Progenitor cell of endocrine pancreas (in vitro differentiated cells): Measurements from ENCODE around the gene USP43. TPM values are rescaled to one million over a fixed set of nuclear protein-coding genes. Genes with fewer than 3 reads are reported as not detected.
"Not testable (repeated sequence)": the region's sequence is repeated elsewhere in the genome, so short reads cannot be mapped to it uniquely, and the experiment has no call there.

Experiments used
- DNase-seq: peaks from one replicate; pipeline ENCODE4 v3.0.0; 2021; ENCODE audit warnings: low spot score; ENCODE audit not compliant: unreplicated experiment
- H3K27ac Mint-ChIP-seq: 2 replicates; pipeline ENCODE4 v1.8.0; 2021; ENCODE audit warnings: mild to moderate bottlenecking, moderate library complexity, mixed read lengths
- H3K27me3 Mint-ChIP-seq: 2 replicates; pipeline ENCODE4 v1.8.0; 2021; ENCODE audit warnings: mixed read lengths
- H3K36me3 Mint-ChIP-seq: 2 replicates; pipeline ENCODE4 v1.8.0; 2022; ENCODE audit warnings: mixed read lengths; ENCODE audit not compliant: insufficient read depth
- H3K4me1 Mint-ChIP-seq: 2 replicates; pipeline ENCODE4 v1.8.0; 2021; ENCODE audit warnings: low read depth, mixed read lengths
- H3K4me3 Mint-ChIP-seq: 2 replicates; pipeline ENCODE4 v1.8.0; 2021; ENCODE audit warnings: low read depth, mild to moderate bottlenecking, moderate library complexity, mixed read lengths
- H3K9me3 Mint-ChIP-seq: 2 replicates; pipeline ENCODE4 v1.8.0; 2021; ENCODE audit warnings: low read depth, mixed read lengths
- long read RNA-seq: library from polyadenylated mRNA; unstranded; transcript quantifications from one replicate; pipeline ENCODE4 v2.0.0, GENCODE V29; 2020
- total RNA-seq: library from RNA; stranded (reverse); gene quantifications from 2 replicates; pipeline ENCODE4 v1.2.1, GENCODE V29; 2021
- TF ChIP-seq, protein P1 (sequence below): fragments of 200-600 bp; sonication (generic); IDR thresholded peaks from one replicate; pipeline ENCODE4 v1.5.0; 2021; ENCODE audit warnings: antibody characterized with exemption, mild to moderate bottlenecking; ENCODE audit not compliant: unreplicated experiment

Gene USP43, protein sequence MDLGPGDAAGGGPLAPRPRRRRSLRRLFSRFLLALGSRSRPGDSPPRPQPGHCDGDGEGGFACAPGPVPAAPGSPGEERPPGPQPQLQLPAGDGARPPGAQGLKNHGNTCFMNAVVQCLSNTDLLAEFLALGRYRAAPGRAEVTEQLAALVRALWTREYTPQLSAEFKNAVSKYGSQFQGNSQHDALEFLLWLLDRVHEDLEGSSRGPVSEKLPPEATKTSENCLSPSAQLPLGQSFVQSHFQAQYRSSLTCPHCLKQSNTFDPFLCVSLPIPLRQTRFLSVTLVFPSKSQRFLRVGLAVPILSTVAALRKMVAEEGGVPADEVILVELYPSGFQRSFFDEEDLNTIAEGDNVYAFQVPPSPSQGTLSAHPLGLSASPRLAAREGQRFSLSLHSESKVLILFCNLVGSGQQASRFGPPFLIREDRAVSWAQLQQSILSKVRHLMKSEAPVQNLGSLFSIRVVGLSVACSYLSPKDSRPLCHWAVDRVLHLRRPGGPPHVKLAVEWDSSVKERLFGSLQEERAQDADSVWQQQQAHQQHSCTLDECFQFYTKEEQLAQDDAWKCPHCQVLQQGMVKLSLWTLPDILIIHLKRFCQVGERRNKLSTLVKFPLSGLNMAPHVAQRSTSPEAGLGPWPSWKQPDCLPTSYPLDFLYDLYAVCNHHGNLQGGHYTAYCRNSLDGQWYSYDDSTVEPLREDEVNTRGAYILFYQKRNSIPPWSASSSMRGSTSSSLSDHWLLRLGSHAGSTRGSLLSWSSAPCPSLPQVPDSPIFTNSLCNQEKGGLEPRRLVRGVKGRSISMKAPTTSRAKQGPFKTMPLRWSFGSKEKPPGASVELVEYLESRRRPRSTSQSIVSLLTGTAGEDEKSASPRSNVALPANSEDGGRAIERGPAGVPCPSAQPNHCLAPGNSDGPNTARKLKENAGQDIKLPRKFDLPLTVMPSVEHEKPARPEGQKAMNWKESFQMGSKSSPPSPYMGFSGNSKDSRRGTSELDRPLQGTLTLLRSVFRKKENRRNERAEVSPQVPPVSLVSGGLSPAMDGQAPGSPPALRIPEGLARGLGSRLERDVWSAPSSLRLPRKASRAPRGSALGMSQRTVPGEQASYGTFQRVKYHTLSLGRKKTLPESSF
- total RNA-seq, result 9.7 and 10.4 TPM in 2 replicates
- long read RNA-seq, partial matches to known transcripts, result 8 of 13 reads
- long read RNA-seq, other reads (novel, unspliced or antisense), result 5 of 13 reads

DNA sequence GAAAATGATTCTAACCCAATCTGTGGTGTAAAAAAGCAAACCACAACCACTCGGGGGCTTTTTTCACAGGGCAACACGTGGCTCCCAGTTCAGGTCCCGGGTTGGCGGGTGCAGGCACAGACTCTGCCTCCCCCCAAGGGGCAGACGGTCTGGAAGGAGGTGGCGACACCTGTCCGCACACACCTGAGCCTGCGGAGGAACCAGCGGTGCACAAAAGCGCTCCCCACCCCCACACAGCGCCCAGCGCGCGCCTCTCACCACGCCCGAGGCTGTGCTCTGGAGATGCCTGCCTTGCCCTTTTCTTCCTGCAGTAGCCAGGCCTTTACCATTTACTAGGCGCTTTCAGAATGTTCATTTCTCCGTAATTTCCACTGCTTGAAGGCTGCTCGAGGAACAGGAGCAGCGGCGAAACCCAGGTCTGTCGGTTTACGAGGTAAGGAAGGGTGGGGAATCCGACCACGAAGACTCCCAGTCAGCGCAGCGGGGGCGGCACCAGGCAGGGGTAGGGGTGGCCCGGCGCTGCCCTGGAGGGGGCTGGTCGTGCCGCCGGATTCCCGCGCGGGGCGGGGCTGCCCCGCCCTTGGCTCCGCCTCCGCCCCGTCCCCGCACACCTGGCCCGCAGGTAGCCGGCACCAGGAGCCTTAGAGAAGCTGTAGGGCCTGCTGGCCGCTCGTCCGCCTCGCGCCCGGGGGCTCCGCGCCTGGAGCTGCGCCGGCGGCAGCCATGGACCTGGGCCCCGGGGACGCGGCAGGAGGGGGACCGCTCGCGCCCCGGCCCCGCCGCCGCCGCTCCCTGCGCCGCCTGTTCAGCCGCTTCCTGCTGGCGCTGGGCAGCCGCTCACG lies at the start of gene USP43:
TSS of gene USP43 (plus strand) at position 608 of the 842 bp plus-strand sequence. CDS start at position 724, 116 bp downstream.
- Mint-ChIP-seq H3K27ac (peak within 1 kb of the TSS; percentile 99), H3K4me3 (peak within 1 kb of the TSS; percentile 95), H3K36me3 (no peaks in the 10 kb centered on the region), H3K4me1 (peaks cover 29% of the 10 kb centered on the region), H3K9me3 (no peaks in the 10 kb centered on the region), H3K27me3 (no peaks in the 10 kb centered on the region)
- peak; percentile 67 for DNase-seq
- TF ChIP-seq, protein P1, sequence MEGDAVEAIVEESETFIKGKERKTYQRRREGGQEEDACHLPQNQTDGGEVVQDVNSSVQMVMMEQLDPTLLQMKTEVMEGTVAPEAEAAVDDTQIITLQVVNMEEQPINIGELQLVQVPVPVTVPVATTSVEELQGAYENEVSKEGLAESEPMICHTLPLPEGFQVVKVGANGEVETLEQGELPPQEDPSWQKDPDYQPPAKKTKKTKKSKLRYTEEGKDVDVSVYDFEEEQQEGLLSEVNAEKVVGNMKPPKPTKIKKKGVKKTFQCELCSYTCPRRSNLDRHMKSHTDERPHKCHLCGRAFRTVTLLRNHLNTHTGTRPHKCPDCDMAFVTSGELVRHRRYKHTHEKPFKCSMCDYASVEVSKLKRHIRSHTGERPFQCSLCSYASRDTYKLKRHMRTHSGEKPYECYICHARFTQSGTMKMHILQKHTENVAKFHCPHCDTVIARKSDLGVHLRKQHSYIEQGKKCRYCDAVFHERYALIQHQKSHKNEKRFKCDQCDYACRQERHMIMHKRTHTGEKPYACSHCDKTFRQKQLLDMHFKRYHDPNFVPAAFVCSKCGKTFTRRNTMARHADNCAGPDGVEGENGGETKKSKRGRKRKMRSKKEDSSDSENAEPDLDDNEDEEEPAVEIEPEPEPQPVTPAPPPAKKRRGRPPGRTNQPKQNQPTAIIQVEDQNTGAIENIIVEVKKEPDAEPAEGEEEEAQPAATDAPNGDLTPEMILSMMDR, result no peak

DNA sequence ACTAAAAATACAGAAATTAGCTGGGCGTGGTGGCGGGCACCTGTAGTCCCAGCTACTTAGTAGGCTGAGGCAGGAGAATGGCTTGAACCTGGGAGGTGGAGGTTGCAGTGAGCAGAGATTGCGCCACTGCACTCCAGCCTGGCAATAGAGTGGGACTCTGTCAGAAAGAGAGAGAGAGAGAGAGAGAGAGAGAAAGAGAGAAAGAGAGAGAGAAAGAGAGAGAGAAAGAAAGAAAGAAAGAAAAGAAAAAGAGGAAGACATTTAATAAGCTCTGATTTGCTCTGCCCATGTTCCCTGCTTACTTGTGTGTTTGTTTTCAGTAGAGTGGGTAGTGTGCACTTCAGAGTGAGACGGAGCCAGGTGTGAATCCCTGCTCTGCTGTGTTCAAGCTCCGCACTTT lies 47.7 kb upstream of the USP43 start:
- not testable (repeated sequence) for H3K27me3 Mint-ChIP-seq, H3K4me3 Mint-ChIP-seq, DNase-seq, H3K27ac Mint-ChIP-seq, H3K36me3 Mint-ChIP-seq, H3K9me3 Mint-ChIP-seq, H3K4me1 Mint-ChIP-seq

DNA sequence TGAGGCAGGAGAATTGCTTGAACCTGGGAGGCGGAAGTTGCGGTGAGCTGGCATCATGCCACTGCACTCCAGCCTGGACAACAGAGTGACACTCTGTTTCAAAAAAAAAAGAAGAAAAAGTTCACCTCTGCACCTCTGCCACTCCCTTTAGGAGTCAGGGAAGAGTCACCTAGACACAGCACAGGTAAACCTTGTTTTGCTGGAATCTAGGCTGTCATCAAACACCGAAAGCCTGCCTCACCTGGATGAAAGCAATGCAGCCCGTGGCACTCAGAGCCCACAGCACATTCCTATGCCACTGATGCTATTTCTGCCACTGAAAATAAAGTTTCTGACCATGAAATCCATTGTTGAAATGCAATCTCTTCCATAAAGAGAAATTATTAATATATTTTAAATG lies 46.7 kb upstream of the USP43 start:
- TF ChIP-seq, protein P1, result no peak
- Mint-ChIP-seq H3K27me3 (peaks cover 4% of the 10 kb centered on the region), H3K4me3 (no peak overlapping the region), H3K4me1 (no peaks in the 10 kb centered on the region), H3K9me3 (no peaks in the 10 kb centered on the region), H3K36me3 (no peaks in the 10 kb centered on the region), H3K27ac (no peak overlapping the region)
- DNase-seq, result no peak

DNA sequence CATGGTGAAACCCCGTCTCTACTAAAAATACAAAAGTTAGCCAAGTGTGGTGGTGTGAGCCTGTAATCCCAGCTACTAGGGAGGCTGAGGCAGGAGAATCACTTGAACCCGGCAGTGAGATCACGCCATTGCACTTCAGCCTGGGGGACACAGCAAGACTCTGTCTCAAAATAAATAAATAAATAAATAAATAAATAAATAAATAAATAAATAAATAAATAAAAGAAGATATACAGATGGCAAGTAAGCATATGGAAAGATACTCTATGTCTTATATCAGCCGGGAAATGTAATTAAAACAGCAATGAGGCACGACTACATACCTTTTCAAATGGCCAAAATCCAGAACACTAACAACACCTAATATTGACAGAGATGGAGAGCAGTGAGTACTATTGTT lies 40.7 kb upstream of the USP43 start:
- not testable (repeated sequence) for H3K9me3 Mint-ChIP-seq, H3K4me3 Mint-ChIP-seq, DNase-seq, H3K36me3 Mint-ChIP-seq, H3K4me1 Mint-ChIP-seq, H3K27me3 Mint-ChIP-seq, H3K27ac Mint-ChIP-seq

DNA sequence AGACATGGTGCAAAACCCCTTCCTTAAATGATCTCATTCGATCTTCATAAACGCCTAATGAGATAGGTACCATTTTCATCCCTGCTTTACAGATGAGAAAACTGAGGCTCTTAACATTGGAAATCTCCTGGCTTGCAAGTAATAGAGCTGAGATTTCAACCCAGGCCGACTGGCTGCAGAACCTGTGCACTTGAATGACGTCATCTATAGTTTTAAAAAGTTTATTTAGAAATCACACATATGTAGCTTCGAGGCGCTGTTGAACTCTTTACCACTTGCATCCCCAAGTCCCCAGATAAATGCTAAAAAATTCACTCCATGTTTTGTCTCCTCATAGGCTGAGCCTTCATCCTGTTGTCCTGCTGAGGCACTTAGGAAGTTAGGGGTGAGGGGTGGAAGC lies 38.9 kb upstream of the USP43 start:
- Mint-ChIP-seq H3K9me3 (peaks cover 3% of the 10 kb centered on the region), H3K36me3 (no peaks in the 10 kb centered on the region)

DNA sequence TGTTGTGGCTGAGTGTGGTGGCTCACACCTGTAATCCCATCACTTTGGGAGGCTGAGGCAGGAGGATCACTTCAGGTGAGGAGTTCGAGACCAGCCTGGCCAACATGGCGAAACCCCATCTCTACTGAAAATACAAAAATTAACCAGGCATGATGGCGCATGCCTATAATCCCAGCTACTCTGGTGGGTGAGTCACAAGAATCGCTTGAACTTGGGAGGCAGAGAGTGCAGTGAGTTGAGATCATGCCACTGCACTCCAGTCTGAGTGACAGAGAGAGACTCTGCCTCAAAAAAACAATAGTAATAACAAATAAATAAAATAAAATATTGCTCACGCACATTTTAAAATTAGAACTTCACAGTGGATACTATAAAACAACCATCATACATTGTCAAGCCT lies 38.3 kb upstream of the USP43 start:
- H3K9me3 Mint-ChIP-seq, H3K4me1 Mint-ChIP-seq, H3K27me3 Mint-ChIP-seq, DNase-seq, H3K4me3 Mint-ChIP-seq, H3K36me3 Mint-ChIP-seq, H3K27ac Mint-ChIP-seq: not testable (repeated sequence)

More for the DNA sequence above, 38.9 kb upstream of the USP43 start:
- Mint-ChIP-seq H3K4me3 (no peak overlapping the region), H3K27me3 (peaks cover 3% of the 10 kb centered on the region), H3K4me1 (no peaks in the 10 kb centered on the region), H3K27ac (no peak overlapping the region)
- no peak for DNase-seq
- TF ChIP-seq, protein P1, result no peak
